HG03060 (cell line): ENCODE data around the gene ROPN1.
"Not testable (repeated sequence)": the region's sequence is repeated elsewhere in the genome, so short reads cannot be mapped to it uniquely, and the experiment has no call there.

ENCODE experiments used
- ATAC-seq: cut with Tn5 transposase; IDR thresholded peaks from one replicate; pipeline ENCODE4 v1.9.1; 2021; ENCODE audit warnings: low read depth, moderate number of reproducible peaks; ENCODE audit not compliant: unreplicated experiment

ROPN1 gene

DNA sequence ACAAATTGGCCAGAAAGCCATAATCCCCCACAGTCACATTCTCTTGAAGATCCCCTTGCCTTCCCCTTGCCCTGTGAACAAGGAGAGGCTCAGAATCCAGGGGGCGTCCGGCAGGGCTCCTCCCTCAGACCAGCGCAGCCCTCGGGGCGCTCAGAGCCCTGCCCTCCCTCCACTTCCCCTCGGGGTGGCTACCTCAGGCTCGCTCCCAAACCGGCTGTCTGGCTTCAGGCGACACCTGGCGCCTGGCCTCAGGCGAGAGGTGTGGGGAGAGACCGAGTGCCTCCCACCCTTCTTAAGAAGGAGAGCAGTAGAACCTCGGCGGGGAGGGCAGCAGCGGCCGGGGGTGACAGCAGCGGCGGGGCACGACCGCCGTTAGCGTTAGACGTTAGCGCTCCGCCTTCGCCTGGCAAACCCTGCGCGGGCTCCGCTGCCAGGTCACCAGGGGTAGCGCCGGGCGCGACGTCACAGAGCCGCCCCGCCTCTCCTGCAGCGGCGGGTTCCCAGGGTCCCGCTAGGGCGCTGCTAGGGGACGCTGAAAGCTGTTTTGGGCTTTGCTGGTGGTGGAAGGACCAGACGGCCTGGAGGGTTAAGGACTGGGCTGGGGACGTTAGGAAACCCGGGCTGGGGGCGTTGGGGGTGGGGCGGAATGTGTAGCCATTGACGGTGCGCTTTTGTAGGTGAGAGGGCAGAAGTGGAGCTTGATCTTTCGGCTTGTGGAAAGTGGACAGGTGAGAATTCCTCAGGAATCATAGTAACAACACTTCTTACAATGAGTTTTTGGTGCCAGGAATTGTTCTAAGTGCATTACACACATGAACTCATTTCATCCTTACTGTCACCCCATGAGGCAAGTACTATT lies at the start of gene ROPN1:
TSS of gene ROPN1 (minus strand) at position 395 of the 859 bp plus-strand sequence. CDS start 11,643 bp downstream, outside the sequence.
- ATAC-seq, result not testable (repeated sequence)

- no peak for ATAC-seq
Measured at GRCh38 chr3:124041553-124041952, 49.6 kb upstream of the ROPN1 start.

DNA sequence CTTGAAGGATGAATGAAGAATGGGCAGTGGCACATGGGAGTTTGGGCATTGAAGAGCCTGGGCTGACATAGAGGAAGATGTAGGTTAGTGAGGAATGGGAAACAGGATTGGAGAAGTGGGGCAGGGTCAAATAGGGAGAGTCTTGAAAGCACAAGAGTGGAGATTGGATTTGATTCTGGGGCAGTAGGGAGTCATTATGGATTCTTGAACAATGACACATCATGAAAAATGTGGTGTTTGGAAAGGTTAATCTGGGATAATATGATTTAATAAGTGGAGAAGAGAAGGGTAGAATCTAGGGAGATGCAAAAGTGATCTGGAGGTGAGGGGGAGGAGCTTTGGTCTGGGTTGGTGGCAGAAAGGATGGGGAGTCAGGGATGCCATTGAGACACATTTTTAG lies 45.4 kb upstream of the ROPN1 start:
- ATAC-seq, result no peak

- ATAC-seq, result not testable (repeated sequence)
Measured at GRCh38 chr3:124036214-124036613, 44.3 kb upstream of the ROPN1 start.

- no peak for ATAC-seq
Measured at GRCh38 chr3:124035463-124036121, 43.7 kb upstream of the ROPN1 start.

GRCh38 chr3:124034844-124035152 lies 42.9 kb upstream of the ROPN1 start:
- ATAC-seq, result no peak

- no peak for ATAC-seq
Measured at GRCh38 chr3:124034016-124034843, 42.3 kb upstream of the ROPN1 start.

DNA sequence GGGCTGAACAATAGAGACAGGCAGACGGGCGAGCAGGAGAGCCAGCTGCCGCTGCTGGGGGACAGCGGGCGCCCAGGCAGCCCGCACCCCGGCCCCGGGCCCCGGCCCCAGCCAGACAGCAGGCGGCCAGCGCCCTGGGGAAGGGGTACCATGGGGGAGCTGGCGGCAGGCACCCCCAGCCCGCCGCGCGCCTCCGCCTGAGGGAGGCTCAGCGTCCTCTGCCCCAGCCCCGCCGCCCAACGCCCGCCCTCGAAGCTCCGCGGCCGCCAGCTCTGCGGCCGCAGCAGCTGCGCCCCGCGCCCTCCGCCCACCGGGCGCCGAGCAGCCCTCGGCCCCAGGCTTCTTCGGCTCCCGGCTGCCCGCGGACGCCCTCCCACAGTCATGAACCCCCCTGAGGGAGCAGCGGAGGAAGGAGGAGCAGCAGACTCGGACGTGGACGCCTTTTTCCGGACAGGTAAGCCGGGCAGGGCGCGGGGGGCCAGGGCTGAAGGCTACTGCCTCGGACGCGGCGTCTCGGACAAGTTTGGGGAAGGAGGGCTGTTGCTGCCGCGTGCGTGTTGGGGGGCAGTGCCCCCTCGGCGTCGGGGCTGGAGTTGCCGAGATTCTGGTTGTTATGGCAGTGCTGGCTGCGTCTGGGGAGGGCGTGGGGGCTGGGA lies 41.6 kb upstream of the ROPN1 start, which contains the start of gene KALRN:
TSS of gene KALRN (plus strand) at position 10 of the 656 bp plus-strand sequence.
- no peak for ATAC-seq

DNA sequence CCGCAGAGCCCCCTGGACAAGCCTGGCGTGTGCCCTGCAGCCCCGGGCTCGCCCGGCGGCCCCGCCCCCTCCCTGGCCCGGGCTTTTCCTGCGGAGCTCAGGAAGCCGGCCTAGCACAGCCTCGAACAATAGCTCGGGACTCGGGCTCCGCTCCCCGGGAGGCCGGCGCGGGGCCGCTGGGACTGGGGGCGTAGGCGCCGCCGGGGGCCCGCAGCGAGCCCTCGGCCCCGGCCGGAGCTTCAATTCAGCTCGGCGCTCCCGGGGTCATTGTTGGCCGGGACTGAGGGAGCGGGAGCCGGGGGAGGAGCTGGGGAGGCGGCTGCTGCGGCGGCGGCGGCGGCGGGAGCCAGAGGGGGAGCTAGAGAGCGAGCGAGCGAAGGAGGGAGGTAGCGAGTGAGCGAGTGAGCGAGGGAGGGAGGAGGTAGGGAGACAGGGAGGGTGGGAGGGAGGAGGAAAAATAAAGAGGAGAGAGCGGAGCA lies 41.0 kb upstream of the ROPN1 start:
- ATAC-seq, result no peak

DNA sequence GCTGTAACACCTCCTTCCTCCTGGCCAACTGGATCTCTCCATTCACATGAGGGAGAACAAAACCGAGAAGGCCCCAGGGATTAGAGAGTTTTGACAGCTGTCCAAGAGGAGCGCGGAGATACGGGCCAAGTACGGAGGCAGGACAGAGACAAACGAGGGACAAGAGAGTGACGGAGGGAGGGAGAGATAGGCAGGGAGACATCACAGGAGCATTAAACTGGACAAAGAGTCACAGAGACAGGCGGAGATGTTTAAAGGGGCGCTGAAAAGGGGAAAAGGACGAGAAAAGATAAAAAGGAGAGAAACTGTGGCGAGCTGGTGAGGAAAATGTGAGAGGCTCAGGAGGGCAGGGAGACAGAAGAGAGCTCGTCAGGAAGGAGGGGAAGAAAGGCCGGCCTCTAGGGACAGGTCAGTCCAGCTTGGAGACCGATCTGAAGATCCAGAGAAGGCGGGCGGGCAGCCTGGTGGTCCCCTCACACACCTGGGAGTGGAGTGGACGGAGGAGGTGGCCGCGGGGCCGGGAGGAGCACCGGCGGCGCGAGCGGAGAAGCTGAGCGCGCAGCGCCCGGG lies 40.5 kb upstream of the ROPN1 start:
- no peak for ATAC-seq

- ATAC-seq, result no peak
Measured at GRCh38 chr3:124026516-124026915, 34.6 kb upstream of the ROPN1 start.

DNA sequence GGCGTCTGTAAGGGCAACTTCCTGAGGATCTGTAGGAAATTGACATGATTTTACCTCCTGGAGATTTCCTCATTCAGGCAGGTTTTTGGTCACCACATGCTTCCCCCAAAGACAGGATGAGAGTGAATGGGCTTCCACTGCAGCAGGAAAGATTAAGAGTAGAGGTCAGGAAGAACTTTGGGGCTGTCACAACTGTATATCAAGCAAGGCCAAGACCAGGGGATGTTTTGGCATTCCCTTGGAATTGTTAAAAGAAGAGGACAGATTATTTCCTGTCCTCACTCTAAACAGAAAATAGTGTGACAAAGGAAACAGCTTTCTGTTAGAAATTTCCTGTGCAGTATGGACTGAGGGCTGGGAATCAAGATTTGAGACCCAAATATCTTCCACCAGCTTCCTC lies 31.6 kb upstream of the ROPN1 start:
- ATAC-seq, result not testable (repeated sequence)

DNA sequence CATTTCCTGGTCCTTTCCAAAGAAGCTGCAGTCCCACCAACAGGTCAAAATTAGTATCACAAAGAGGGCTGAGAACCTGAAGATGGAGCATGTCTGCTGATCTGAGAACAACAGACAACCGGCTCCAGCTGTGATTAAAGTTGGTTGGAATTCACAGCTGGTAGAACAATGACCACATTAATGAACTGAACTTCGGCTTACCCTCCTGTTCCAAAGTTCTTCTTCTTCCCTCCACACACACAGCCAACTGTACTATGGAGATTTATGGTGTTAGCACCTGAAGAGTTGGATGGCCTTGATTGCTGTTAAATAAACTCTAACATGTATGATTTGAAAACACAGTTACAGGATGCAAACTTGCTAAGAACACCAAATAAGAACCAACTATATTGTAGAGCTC lies 27.4 kb upstream of the ROPN1 start:
- no peak for ATAC-seq

DNA sequence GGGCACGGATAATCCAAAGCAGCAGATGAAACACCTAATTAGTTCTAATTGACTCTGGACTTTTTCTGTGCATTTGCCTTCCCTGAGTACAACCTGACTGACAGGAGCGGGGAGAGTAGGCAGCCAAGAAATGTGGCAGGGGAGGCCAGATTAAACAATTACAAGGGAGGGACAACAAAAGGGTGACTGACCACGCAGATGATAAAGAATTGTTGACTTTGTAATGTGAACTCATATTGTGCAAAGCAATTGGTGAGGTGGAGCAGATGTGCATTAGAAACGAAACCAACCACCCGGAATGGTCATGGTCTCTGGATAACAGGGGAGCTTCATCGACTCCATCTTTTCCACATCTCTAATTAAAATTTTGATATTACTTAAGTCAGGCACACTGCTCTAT lies 25.6 kb upstream of the ROPN1 start:
- not testable (repeated sequence) for ATAC-seq

DNA sequence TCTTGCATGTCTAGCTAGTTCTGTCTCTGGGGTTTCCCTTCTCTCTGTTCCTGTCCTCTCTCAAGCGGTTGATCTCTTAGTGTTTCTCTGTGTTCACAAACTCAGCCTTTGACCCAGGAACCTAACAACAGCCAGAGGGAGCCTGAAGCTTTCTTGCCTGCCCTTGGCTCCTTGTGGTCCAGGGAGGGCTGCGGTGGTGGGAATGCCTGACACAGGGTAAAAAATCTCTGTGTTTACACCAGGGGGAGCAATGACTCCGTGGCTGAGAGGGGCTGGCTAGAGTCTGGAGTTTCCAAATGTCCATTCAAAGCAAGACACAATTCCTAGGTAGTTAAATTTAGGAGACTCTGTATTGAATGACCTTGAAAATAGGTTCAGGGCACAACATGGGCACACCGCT lies 24.6 kb upstream of the ROPN1 start:
- not testable (repeated sequence) for ATAC-seq

GRCh38 chr3:124014366-124014942 lies 22.5 kb upstream of the ROPN1 start:
- no peak for ATAC-seq

- not testable (repeated sequence) for ATAC-seq
Measured at GRCh38 chr3:124008321-124008720, 16.4 kb upstream of the ROPN1 start.

DNA sequence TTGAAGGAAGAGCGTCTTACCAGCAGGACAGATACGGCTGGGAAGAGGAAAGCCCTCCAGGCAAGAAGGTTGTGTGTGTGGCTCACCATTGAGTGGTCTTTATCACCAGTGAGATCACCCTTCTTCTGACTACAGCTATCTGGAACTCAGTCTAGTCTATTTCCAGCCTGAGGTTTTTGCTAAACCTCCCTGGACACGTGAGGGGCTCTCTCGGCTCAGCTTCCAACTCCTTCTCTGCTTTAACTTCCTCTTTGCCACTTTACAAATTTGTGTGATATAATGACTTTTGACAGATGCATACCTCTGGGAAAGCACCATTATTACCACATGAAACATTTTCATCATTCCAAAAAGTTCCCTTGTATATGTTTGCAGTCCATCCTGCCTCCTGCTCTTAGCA lies 15.3 kb upstream of the ROPN1 start:
- no peak for ATAC-seq

- not testable (repeated sequence) for ATAC-seq
Measured at GRCh38 chr3:124002405-124003079, 10.6 kb upstream of the ROPN1 start.
